ENCODE measurements around the gene KSR2.
"Not testable (repeated sequence)": the region's sequence is repeated elsewhere in the genome, so short reads cannot be mapped to it uniquely, and the experiment has no call there.

The KSR2 gene

GRCh38 chr12:117674313-117674712 is 294.5 kb downstream of the KSR2 start:
- H3K27ac Mint-ChIP-seq = no peak overlapping the region
- H3K9me3 Mint-ChIP-seq = peaks cover 16% of the 10 kb centered on the region
- no peak overlapping the region for H3K4me3 Mint-ChIP-seq
- H3K4me1 Mint-ChIP-seq = no peaks in the 10 kb centered on the region
- H3K36me3 Mint-ChIP-seq = no peaks in the 10 kb centered on the region
- ATAC-seq = no peak
- DNase-seq (ENCODE audit: low spot score in 2 of 2) = no peak

GRCh38 chr12:117671734-117672133 is 297.1 kb downstream of the KSR2 start:
- DNase-seq (ENCODE audit: low spot score in 2 of 2) (no peak), ATAC-seq (no peak)
- H3K4me1 Mint-ChIP-seq = no peaks in the 10 kb centered on the region
- peaks cover 5% of the 10 kb centered on the region for H3K36me3 Mint-ChIP-seq
- no peak overlapping the region for H3K4me3 Mint-ChIP-seq
- peaks cover 13% of the 10 kb centered on the region for H3K9me3 Mint-ChIP-seq
- H3K27ac Mint-ChIP-seq = no peak overlapping the region

- H3K36me3 Mint-ChIP-seq = peaks cover 5% of the 10 kb centered on the region
- no peak overlapping the region for H3K27ac Mint-ChIP-seq
- ATAC-seq (no peak), DNase-seq (ENCODE audit: low spot score in 2 of 2) (no peak)
- no peak overlapping the region for H3K4me3 Mint-ChIP-seq
- H3K9me3 Mint-ChIP-seq = peaks cover 2% of the 10 kb centered on the region
- H3K4me1 Mint-ChIP-seq = no peaks in the 10 kb centered on the region
Observed at GRCh38 chr12:117664169-117664568, 304.6 kb downstream of the KSR2 start.

GRCh38 chr12:117662620-117663395 is 306.0 kb downstream of the KSR2 start:
- H3K27ac Mint-ChIP-seq = no peak overlapping the region
- DNase-seq (ENCODE audit: low spot score in 2 of 2) = no peak
- H3K4me3 Mint-ChIP-seq = no peak overlapping the region
- H3K36me3 Mint-ChIP-seq = peaks cover 5% of the 10 kb centered on the region
- H3K4me1 Mint-ChIP-seq = no peaks in the 10 kb centered on the region
- peaks cover 2% of the 10 kb centered on the region for H3K9me3 Mint-ChIP-seq
- no peak for ATAC-seq

GRCh38 chr12:117662220-117662619 is 306.6 kb downstream of the KSR2 start:
- H3K4me3 Mint-ChIP-seq = no peak overlapping the region
- H3K9me3 Mint-ChIP-seq = peaks cover 2% of the 10 kb centered on the region
- DNase-seq (ENCODE audit: low spot score in 2 of 2) = no peak
- H3K27ac Mint-ChIP-seq = no peak overlapping the region
- H3K36me3 Mint-ChIP-seq = peaks cover 3% of the 10 kb centered on the region
- no peak for ATAC-seq
- no peaks in the 10 kb centered on the region for H3K4me1 Mint-ChIP-seq

- H3K27ac Mint-ChIP-seq = no peak overlapping the region
- ATAC-seq (no peak), DNase-seq (ENCODE audit: low spot score in 2 of 2) (no peak)
- no peak overlapping the region for H3K4me3 Mint-ChIP-seq
- no peaks in the 10 kb centered on the region for H3K36me3 Mint-ChIP-seq
- H3K9me3 Mint-ChIP-seq = peaks cover 2% of the 10 kb centered on the region
- no peaks in the 10 kb centered on the region for H3K4me1 Mint-ChIP-seq
Observed at GRCh38 chr12:117661471-117661870, 307.3 kb downstream of the KSR2 start.

GRCh38 chr12:117660896-117661295 is 307.9 kb downstream of the KSR2 start:
- Mint-ChIP-seq H3K36me3 (no peaks in the 10 kb centered on the region), H3K27ac (no peak overlapping the region), H3K4me1 (no peaks in the 10 kb centered on the region), H3K9me3 (peaks cover 2% of the 10 kb centered on the region), H3K4me3 (no peak overlapping the region)
- DNase-seq (ENCODE audit: low spot score in 2 of 2) = no peak
- ATAC-seq = no peak

GRCh38 chr12:117658226-117658625 is 310.6 kb downstream of the KSR2 start:
- ATAC-seq (no peak), DNase-seq (ENCODE audit: low spot score in 2 of 2) (no peak)
- no peaks in the 10 kb centered on the region for H3K36me3 Mint-ChIP-seq
- H3K4me1 Mint-ChIP-seq = no peaks in the 10 kb centered on the region
- H3K9me3 Mint-ChIP-seq = peaks cover 2% of the 10 kb centered on the region
- H3K27ac Mint-ChIP-seq = no peak overlapping the region
- H3K4me3 Mint-ChIP-seq = no peak overlapping the region

GRCh38 chr12:117649796-117650195 is 319.0 kb downstream of the KSR2 start:
- Mint-ChIP-seq H3K36me3 (no peaks in the 10 kb centered on the region), H3K4me1 (no peaks in the 10 kb centered on the region), H3K4me3 (no peak overlapping the region), H3K9me3 (peaks cover 12% of the 10 kb centered on the region), H3K27ac (no peak overlapping the region)
- no peak for ATAC-seq
- DNase-seq (ENCODE audit: low spot score in 2 of 2) = no peak

GRCh38 chr12:117646520-117646919 is 322.3 kb downstream of the KSR2 start:
- ATAC-seq = no peak

GRCh38 chr12:117645473-117645872 is 323.3 kb downstream of the KSR2 start:
- no peak for DNase-seq (ENCODE audit: low spot score in 2 of 2)
- Mint-ChIP-seq H3K9me3 (peaks cover 4% of the 10 kb centered on the region), H3K4me1 (no peaks in the 10 kb centered on the region), H3K36me3 (no peaks in the 10 kb centered on the region), H3K27ac (no peak overlapping the region), H3K4me3 (no peak overlapping the region)
- ATAC-seq = no peak

More at GRCh38 chr12:117646520-117646919, 322.3 kb downstream of the KSR2 start:
- no peak for DNase-seq (ENCODE audit: low spot score in 2 of 2)
- no peaks in the 10 kb centered on the region for H3K4me1 Mint-ChIP-seq
- H3K36me3 Mint-ChIP-seq = no peaks in the 10 kb centered on the region
- no peak overlapping the region for H3K27ac Mint-ChIP-seq
- no peak overlapping the region for H3K4me3 Mint-ChIP-seq
- H3K9me3 Mint-ChIP-seq = peaks cover 8% of the 10 kb centered on the region

- H3K4me1 Mint-ChIP-seq = no peaks in the 10 kb centered on the region
- H3K4me3 Mint-ChIP-seq = no peak overlapping the region
- H3K36me3 Mint-ChIP-seq = no peaks in the 10 kb centered on the region
- no peak for ATAC-seq
- peaks cover 4% of the 10 kb centered on the region for H3K9me3 Mint-ChIP-seq
- H3K27ac Mint-ChIP-seq = no peak overlapping the region
- no peak for DNase-seq (ENCODE audit: low spot score in 2 of 2)
Observed at GRCh38 chr12:117643971-117644370, 324.8 kb downstream of the KSR2 start.

- H3K36me3 Mint-ChIP-seq = no peaks in the 10 kb centered on the region
- DNase-seq (ENCODE audit: low spot score in 2 of 2) = no peak
- peaks cover 7% of the 10 kb centered on the region for H3K9me3 Mint-ChIP-seq
Observed at GRCh38 chr12:117641885-117642284, 326.9 kb downstream of the KSR2 start.

GRCh38 chr12:117640511-117640910 is 328.3 kb downstream of the KSR2 start:
- Mint-ChIP-seq H3K9me3 (peaks cover 10% of the 10 kb centered on the region), H3K36me3 (no peaks in the 10 kb centered on the region), H3K27ac (no peak overlapping the region), H3K4me3 (no peak overlapping the region), H3K4me1 (no peaks in the 10 kb centered on the region)
- DNase-seq (ENCODE audit: low spot score in 2 of 2) = no peak
- ATAC-seq = no peak

More at GRCh38 chr12:117641885-117642284, 326.9 kb downstream of the KSR2 start:
- ATAC-seq = no peak
- Mint-ChIP-seq H3K4me1 (no peaks in the 10 kb centered on the region), H3K4me3 (no peak overlapping the region), H3K27ac (no peak overlapping the region)

- Mint-ChIP-seq H3K4me3 (no peak overlapping the region), H3K9me3 (peaks cover 10% of the 10 kb centered on the region), H3K27ac (no peak overlapping the region), H3K36me3 (no peaks in the 10 kb centered on the region), H3K4me1 (no peaks in the 10 kb centered on the region)
- ATAC-seq (no peak), DNase-seq (ENCODE audit: low spot score in 2 of 2) (no peak)
Observed at GRCh38 chr12:117629454-117629853, 339.3 kb downstream of the KSR2 start.

GRCh38 chr12:117628711-117629110 is 340.1 kb downstream of the KSR2 start:
- H3K9me3 Mint-ChIP-seq; H3K4me1 Mint-ChIP-seq; DNase-seq (ENCODE audit: low spot score in 2 of 2); H3K4me3 Mint-ChIP-seq; H3K36me3 Mint-ChIP-seq; H3K27ac Mint-ChIP-seq; ATAC-seq: not testable (repeated sequence)

Data from stimulated activated effector memory CD8-positive, alpha-beta T cell treated with anti-CD3 and anti-CD28 coated beads, Interleukin-12 subunit alpha, Interleukin-12 subunit beta, amount 100 ng/mL, for 72 hours (primary cell).